Stimulated activated CD4-positive, alpha-beta T cell treated with anti-CD3 and anti-CD28 coated beads, Interleukin-4, amount 100 ng/mL, for 24 hours (primary cell): ENCODE measurements around the gene KCNH8.

ENCODE experiments used
- DNase-seq: peaks from one replicate; pipeline ENCODE4 v3.0.0-alpha.2; 2020

The KCNH8 gene

DNA sequence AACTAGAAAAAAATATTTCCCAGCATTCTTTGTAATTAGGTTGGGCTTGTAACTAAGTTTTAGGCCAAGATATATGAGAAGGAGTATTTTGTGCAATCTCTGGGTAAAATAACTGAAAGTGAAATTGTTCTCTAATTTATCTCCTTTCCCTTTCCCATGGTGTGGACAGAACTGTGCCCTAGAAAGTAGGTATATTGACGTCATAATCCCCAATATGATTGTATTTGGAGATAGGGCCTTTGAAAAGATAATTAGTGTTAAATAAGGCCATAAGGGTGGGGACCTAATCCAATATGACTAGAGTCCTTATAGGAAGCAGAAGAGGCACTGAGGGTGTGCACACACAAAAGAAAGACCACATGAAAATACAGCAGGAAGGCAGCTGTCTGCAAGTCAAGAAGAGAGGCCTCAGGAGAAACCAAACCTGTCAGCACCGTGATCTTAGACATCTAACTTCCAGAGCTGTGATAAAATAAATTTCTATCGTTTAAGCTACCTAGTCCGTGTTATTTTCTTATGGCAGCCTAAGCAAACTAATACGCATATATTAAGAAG is 106.6 kb downstream of the KCNH8 start:
- DNase-seq: no peak

DNA sequence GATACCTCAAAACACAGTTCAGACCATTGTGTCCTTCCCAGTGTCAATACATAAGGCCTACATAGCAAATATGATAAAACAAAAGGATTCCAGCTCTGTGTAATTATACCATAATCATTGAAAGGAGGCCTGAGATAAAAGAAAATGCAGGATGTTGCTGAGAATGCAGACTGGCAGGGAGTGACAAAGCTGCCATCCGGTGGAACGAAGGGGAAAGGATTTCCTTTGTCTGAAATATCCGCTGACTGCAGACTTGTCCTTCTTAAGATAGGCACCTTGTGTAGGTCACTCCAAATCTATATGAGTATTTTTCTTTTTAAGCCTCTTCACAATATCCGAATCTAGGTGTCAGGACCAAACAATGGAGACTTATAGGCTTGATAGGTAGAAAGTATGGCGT is 108.0 kb downstream of the KCNH8 start:
- DNase-seq: no peak

- DNase-seq: no peak
Measured at GRCh38 chr3:19263606-19264005, 115.3 kb downstream of the KCNH8 start.

- DNase-seq: no peak
Measured at GRCh38 chr3:19264424-19264823, 116.1 kb downstream of the KCNH8 start.

- DNase-seq: no peak
Measured at GRCh38 chr3:19267040-19267439, 118.7 kb downstream of the KCNH8 start.

- DNase-seq: no peak
Measured at GRCh38 chr3:19270481-19270880, 122.2 kb downstream of the KCNH8 start.

DNA sequence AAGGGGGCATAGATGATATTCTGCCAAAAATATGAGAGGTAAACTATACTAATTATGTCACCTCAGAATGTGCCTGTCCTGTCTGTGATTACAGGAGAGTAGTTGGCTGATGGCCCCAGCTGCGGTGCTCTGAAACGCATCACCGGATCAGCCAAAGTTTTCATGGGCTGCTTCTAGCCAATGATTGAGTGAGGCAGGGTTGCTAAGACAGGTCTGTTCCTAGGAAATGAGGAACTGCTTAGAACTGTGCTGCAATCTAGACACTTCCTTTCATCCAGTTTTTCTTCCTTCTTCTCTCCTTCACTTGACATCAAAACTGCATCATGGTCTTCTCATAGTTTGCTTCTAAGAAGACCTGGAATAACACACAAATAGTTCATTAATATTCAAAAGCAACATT is 124.0 kb downstream of the KCNH8 start:
- DNase-seq: no peak

DNA sequence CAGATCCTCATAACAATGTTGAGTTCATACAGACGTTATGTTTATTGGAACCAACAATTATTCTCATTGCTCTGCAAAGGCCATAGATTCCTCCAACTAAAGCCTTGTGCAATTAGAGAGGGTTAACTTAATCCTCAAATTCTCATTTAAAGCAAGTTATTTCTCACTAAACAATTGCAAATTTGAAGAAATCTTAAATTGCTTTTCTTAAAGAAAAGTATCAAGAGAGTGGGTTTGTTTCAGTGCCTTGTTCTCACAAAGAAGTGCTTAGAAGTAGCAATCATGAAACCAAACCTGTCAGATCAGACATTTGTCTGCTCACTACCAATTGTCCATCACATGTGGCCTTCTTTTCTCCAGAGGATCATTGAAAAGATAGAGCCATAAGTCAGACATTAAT is 124.8 kb downstream of the KCNH8 start:
- DNase-seq: no peak

GRCh38 chr3:19274576-19274975 is 126.3 kb downstream of the KCNH8 start:
- DNase-seq: no peak

- no peak for DNase-seq
Measured at GRCh38 chr3:19284974-19285373, 136.7 kb downstream of the KCNH8 start.

GRCh38 chr3:19293295-19293694 is 145.0 kb downstream of the KCNH8 start:
- DNase-seq: no peak

DNA sequence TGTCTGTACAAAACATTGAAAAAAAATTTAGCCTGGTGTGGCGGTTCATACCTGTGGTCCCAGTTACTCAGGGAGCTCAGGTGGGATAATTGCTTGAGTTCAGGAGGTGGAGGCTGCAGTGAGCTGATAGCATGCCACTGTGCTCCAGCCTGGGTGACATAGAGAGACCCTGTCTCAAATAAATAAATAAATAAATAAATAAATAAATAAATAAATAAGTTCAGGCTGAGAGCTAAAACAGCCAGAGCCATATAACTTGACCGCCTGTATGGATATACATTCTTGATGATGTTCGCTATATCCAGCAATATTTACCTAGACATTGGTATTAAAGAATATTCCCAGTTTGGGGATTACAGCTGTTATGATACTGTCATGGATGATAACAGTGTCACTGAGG is 146.9 kb downstream of the KCNH8 start:
- no peak for DNase-seq

GRCh38 chr3:19331931-19332330 is 183.6 kb downstream of the KCNH8 start:
- DNase-seq: no peak

DNA sequence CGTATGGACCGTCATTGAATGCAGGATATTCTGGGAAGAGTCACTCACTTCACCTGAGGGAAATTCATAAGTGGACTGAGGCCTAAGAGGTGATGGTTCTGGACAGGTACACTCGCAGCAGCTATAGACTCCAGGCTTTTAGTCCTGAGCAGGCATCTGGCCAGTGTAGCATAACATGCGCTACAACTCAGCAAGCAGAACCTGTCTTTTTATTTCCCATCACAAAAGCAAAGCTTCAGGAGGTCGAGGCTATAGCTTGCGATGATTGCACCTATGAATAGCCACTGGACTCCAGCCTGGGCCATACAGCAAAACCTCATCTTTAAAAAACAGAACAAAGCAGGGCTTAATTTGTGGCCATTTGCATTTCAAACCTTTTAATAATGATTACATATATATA is 185.8 kb downstream of the KCNH8 start:
- no peak for DNase-seq

- DNase-seq: no peak
Measured at GRCh38 chr3:19338769-19339168, 190.5 kb downstream of the KCNH8 start.

GRCh38 chr3:19342389-19342788 is 194.1 kb downstream of the KCNH8 start:
- DNase-seq: no peak

- no peak for DNase-seq
Measured at GRCh38 chr3:19346759-19347158, 198.4 kb downstream of the KCNH8 start.

DNA sequence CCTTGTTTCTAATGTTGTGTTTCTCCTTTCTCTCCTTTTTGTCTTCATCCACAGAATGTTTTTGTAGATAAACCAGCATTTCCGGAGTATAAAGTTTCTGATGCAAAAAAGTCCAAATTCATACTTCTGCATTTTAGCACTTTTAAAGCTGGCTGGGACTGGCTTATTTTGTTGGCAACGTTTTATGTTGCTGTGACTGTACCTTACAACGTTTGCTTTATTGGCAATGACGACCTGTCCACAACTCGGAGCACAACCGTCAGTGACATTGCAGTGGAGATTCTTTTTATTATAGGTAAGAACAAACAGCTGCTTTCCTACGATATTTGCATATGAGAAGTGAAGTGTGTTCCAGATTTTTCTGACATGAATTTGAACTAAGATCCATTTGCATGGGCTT is 199.4 kb downstream of the KCNH8 start:
- DNase-seq: no peak

DNA sequence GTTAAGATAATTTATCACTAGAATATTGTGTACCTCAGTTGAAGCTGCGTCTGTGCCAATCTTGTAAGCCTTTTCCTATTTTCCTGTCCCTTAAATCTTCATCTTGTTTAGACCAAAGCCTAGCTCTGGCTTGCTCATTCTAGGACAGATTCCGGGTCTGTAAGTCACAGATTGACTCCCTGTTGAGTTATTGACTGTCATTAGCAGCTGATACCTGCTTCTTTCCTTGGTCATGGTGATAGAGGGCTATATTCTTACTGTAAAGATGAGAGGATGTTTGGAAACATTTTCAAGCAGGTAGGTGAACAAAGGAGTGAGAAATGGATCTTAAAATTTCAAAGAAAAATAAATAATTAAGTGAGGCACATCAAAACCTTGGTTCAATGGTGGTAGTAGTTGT is 200.2 kb downstream of the KCNH8 start:
- DNase-seq: no peak

- DNase-seq: no peak
Measured at GRCh38 chr3:19348941-19349564, 200.7 kb downstream of the KCNH8 start.

DNA sequence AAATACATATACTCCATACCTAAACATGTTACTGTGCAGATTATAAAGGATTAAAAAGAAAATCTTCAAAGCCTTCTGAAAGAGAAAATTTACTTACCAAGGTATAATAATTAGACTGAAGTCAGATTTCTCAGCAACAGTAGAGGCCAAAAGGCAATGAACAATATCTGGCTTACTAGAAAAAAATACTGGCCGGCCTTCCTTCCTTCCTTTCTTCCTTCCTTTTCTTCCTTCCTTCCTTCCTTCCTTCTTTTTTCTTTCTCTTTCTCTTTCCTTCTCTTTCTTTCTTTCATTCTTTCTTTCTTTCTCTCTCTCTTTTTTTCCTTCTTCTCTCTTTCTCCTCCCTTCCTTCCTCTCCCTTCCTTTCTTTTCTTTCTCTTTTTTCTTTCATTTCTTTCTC is 209.6 kb downstream of the KCNH8 start:
- DNase-seq: no peak

DNA sequence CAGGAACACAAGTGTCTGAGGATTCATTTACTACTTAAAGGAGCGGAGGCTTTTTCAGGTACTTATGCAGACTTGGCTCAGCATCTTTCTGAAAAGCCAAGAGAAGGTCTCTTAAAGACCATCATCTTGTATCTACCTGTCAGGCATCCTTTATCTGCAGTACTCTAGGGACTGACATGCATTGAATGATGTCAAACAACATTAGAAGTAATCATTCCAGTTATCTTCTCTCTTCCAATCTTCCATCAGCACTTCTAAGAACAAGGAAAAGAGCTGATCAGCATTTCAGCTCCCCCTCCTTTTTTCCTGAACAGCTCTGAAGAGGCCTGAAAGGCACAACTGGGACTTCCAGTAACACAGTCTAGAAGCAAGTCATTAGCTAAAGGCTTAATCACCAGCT is 214.8 kb downstream of the KCNH8 start:
- no peak for DNase-seq

DNA sequence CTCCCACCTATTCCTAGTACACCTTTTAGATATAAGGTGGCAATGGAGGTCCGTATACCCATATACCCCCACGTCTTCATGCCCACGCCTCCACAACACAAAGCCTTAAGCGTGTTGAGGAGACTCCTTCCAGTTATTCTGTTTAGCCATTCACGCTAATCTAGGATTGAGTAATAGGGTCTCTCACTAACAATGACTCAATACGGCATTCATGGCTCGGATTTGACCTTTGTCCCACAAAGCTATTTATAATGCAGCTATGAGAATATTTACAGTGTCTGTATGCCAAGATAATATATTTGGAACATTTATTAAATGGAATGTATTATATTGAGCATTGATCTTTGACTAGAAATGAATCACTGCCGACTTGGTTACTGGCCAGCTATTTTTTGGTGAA is 215.8 kb downstream of the KCNH8 start:
- DNase-seq: no peak

GRCh38 chr3:19365471-19365870 is 217.2 kb downstream of the KCNH8 start:
- DNase-seq: no peak

- DNase-seq: no peak
Measured at GRCh38 chr3:19384868-19385267, 236.6 kb downstream of the KCNH8 start.
